ENCODE data around the gene NPS. TPM values are rescaled to one million over a fixed set of nuclear protein-coding genes. Genes with fewer than 3 reads are reported as not detected.

NPS gene
- total and polyA plus RNA-seq, 2 donors = 0.38 TPM; not detected in 1

DNA sequence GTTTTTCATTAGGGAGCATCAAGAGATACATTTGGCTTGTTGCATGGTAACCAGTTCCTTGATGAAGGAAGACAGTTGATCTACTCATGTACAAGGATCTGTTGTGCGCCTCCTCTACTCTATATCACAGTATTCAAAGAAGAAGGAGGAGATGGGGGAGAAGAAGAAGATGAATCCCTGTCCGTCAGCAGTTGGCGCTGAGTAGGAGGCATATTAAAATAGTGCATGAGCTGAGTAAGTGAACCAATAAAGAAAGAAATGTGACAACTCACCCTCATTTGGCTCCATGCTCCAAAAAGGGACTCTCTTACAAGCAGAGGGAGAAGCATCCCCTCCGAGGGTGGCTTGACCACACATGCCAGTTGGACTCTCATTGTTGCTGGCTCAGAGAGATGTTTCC is 20.1 kb downstream of the NPS start:
- WGBS = 94% methylated on average over 4 of the region's 4 CpGs
- Histone ChIP-seq H3K9me3 (ENCODE audit: control insufficient read depth in 2 of 2, insufficient read depth in 1 of 2, low read length in 1 of 2) (no peaks in the 10 kb centered on the region), H3K4me3 (ENCODE audit: low read length in 2 of 2) (no peak overlapping the region), H3K36me3 (ENCODE audit: control insufficient read depth in 2 of 2, insufficient read depth in 2 of 2, low read length in 1 of 2) (no peaks in the 10 kb centered on the region), H3K27ac (ENCODE audit: low read depth in 1 of 2, low read length in 1 of 2) (no peak overlapping the region), H3K4me1 (ENCODE audit: control insufficient read depth in 2 of 2, insufficient read depth in 2 of 2, low read length in 2 of 2) (no peaks in the 10 kb centered on the region), H3K27me3 (ENCODE audit: control insufficient read depth in 2 of 2, insufficient read depth in 1 of 2, low read length in 1 of 2) (no peaks in the 10 kb centered on the region)
- DNase-seq (ENCODE audit: low read depth in 6 of 9, low spot score in 9 of 9) = no peak

- Histone ChIP-seq H3K4me3 (ENCODE audit: low read length in 2 of 2) (no peak overlapping the region), H3K36me3 (ENCODE audit: control insufficient read depth in 2 of 2, insufficient read depth in 2 of 2, low read length in 1 of 2) (no peaks in the 10 kb centered on the region), H3K27me3 (ENCODE audit: control insufficient read depth in 2 of 2, insufficient read depth in 1 of 2, low read length in 1 of 2) (no peaks in the 10 kb centered on the region), H3K4me1 (ENCODE audit: control insufficient read depth in 2 of 2, insufficient read depth in 2 of 2, low read length in 2 of 2) (no peaks in the 10 kb centered on the region), H3K9me3 (ENCODE audit: control insufficient read depth in 2 of 2, insufficient read depth in 1 of 2, low read length in 1 of 2) (no peaks in the 10 kb centered on the region), H3K27ac (ENCODE audit: low read depth in 1 of 2, low read length in 1 of 2) (no peak overlapping the region)
- DNase-seq (ENCODE audit: low read depth in 6 of 9, low spot score in 9 of 9) = no peak
- 88% methylated on average over 3 of the region's 3 CpGs for WGBS
Observed at GRCh38 chr10:127570036-127570435, 20.9 kb downstream of the NPS start.

DNA sequence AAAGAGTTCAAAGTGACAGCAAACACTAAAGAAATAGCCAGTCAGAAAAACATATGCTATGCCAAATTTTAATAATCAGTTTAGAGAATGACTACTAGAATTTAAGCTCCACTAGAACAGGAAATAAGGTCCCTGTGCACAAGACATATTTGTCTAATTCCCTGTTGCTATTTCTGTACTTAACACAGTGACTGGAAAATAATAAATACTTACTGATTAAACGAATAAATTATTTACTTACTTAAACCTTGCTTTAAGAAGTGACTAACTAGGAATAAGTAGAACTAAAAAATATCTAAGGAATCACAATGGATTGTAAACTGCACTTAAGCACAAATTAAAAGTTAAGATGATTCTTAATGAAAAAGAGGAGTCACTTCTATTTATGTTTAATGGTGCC is 22.3 kb downstream of the NPS start:
- no peak for DNase-seq (ENCODE audit: low read depth in 6 of 9, low spot score in 9 of 9)
- Histone ChIP-seq H3K36me3 (ENCODE audit: control insufficient read depth in 2 of 2, insufficient read depth in 2 of 2, low read length in 1 of 2) (no peaks in the 10 kb centered on the region), H3K27me3 (ENCODE audit: control insufficient read depth in 2 of 2, insufficient read depth in 1 of 2, low read length in 1 of 2) (no peaks in the 10 kb centered on the region), H3K9me3 (ENCODE audit: control insufficient read depth in 2 of 2, insufficient read depth in 1 of 2, low read length in 1 of 2) (no peaks in the 10 kb centered on the region), H3K4me1 (ENCODE audit: control insufficient read depth in 2 of 2, insufficient read depth in 2 of 2, low read length in 2 of 2) (no peaks in the 10 kb centered on the region), H3K27ac (ENCODE audit: low read depth in 1 of 2, low read length in 1 of 2) (no peak overlapping the region), H3K4me3 (ENCODE audit: low read length in 2 of 2) (no peak overlapping the region)
- 89% methylated on average over 1 of the region's 1 CpG for WGBS

GRCh38 chr10:127576051-127576450 is 26.9 kb downstream of the NPS start:
- no peak overlapping the region for H3K27ac ChIP-seq (ENCODE audit: low read depth in 1 of 2, low read length in 1 of 2)
- no peaks in the 10 kb centered on the region for H3K4me1 ChIP-seq (ENCODE audit: control insufficient read depth in 2 of 2, insufficient read depth in 2 of 2, low read length in 2 of 2)
- 91% methylated on average over 3 of the region's 3 CpGs for WGBS
- no peaks in the 10 kb centered on the region for H3K9me3 ChIP-seq (ENCODE audit: control insufficient read depth in 2 of 2, insufficient read depth in 1 of 2, low read length in 1 of 2)
- H3K4me3 ChIP-seq (ENCODE audit: low read length in 2 of 2) = no peak overlapping the region
- H3K27me3 ChIP-seq (ENCODE audit: control insufficient read depth in 2 of 2, insufficient read depth in 1 of 2, low read length in 1 of 2) = no peaks in the 10 kb centered on the region
- H3K36me3 ChIP-seq (ENCODE audit: control insufficient read depth in 2 of 2, insufficient read depth in 2 of 2, low read length in 1 of 2) = no peaks in the 10 kb centered on the region
- DNase-seq (ENCODE audit: low read depth in 6 of 9, low spot score in 9 of 9) = no peak

DNA sequence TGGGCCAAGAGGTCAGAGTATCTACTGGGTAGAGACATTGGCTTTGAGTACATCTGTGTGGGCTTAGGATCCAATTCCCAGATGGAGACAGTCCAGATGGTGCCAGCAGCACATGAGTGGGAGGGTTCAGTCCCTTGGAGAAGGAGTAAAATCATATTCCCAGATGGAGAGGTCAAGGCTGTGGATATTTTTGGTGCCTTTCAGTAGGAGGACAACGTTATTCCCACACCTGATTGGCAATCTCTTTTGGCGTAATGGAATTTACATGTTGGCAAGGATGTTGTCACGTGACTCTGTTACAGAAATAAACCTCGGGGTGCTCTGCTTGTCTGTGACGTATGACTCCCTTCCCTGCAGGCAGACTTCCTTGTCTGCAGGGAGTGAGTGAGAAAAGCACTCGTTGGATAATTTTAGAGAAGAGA is 27.6 kb downstream of the NPS start:
- no peaks in the 10 kb centered on the region for H3K9me3 ChIP-seq (ENCODE audit: control insufficient read depth in 2 of 2, insufficient read depth in 1 of 2, low read length in 1 of 2)
- DNase-seq (ENCODE audit: low read depth in 6 of 9, low spot score in 9 of 9) = no peak
- no peaks in the 10 kb centered on the region for H3K27me3 ChIP-seq (ENCODE audit: control insufficient read depth in 2 of 2, insufficient read depth in 1 of 2, low read length in 1 of 2)
- WGBS = 27% methylated on average over 6 of the region's 6 CpGs
- H3K36me3 ChIP-seq (ENCODE audit: control insufficient read depth in 2 of 2, insufficient read depth in 2 of 2, low read length in 1 of 2) = no peaks in the 10 kb centered on the region
- H3K27ac ChIP-seq (ENCODE audit: low read depth in 1 of 2, low read length in 1 of 2) = no peak overlapping the region
- H3K4me3 ChIP-seq (ENCODE audit: low read length in 2 of 2) = no peak overlapping the region
- H3K4me1 ChIP-seq (ENCODE audit: control insufficient read depth in 2 of 2, insufficient read depth in 2 of 2, low read length in 2 of 2) = no peaks in the 10 kb centered on the region

GRCh38 chr10:127577376-127578258 is 28.5 kb downstream of the NPS start:
- H3K9me3 ChIP-seq (ENCODE audit: control insufficient read depth in 2 of 2, insufficient read depth in 1 of 2, low read length in 1 of 2) = no peaks in the 10 kb centered on the region
- no peaks in the 10 kb centered on the region for H3K27me3 ChIP-seq (ENCODE audit: control insufficient read depth in 2 of 2, insufficient read depth in 1 of 2, low read length in 1 of 2)
- no peak for DNase-seq (ENCODE audit: low read depth in 6 of 9, low spot score in 9 of 9)
- 77% methylated on average over 8 of the region's 8 CpGs for WGBS
- no peaks in the 10 kb centered on the region for H3K4me1 ChIP-seq (ENCODE audit: control insufficient read depth in 2 of 2, insufficient read depth in 2 of 2, low read length in 2 of 2)
- H3K4me3 ChIP-seq (ENCODE audit: low read length in 2 of 2) = no peak overlapping the region
- no peaks in the 10 kb centered on the region for H3K36me3 ChIP-seq (ENCODE audit: control insufficient read depth in 2 of 2, insufficient read depth in 2 of 2, low read length in 1 of 2)
- H3K27ac ChIP-seq (ENCODE audit: low read depth in 1 of 2, low read length in 1 of 2) = no peak overlapping the region

- no peak for DNase-seq (ENCODE audit: low read depth in 6 of 9, low spot score in 9 of 9)
- Histone ChIP-seq H3K36me3 (ENCODE audit: control insufficient read depth in 2 of 2, insufficient read depth in 2 of 2, low read length in 1 of 2) (no peaks in the 10 kb centered on the region), H3K9me3 (ENCODE audit: control insufficient read depth in 2 of 2, insufficient read depth in 1 of 2, low read length in 1 of 2) (no peaks in the 10 kb centered on the region), H3K4me3 (ENCODE audit: low read length in 2 of 2) (no peak overlapping the region), H3K4me1 (ENCODE audit: control insufficient read depth in 2 of 2, insufficient read depth in 2 of 2, low read length in 2 of 2) (no peaks in the 10 kb centered on the region), H3K27me3 (ENCODE audit: control insufficient read depth in 2 of 2, insufficient read depth in 1 of 2, low read length in 1 of 2) (no peaks in the 10 kb centered on the region), H3K27ac (ENCODE audit: low read depth in 1 of 2, low read length in 1 of 2) (no peak overlapping the region)
- WGBS = 76% methylated on average over 10 of the region's 10 CpGs
Observed at GRCh38 chr10:127578259-127578960, 29.3 kb downstream of the NPS start.

DNA sequence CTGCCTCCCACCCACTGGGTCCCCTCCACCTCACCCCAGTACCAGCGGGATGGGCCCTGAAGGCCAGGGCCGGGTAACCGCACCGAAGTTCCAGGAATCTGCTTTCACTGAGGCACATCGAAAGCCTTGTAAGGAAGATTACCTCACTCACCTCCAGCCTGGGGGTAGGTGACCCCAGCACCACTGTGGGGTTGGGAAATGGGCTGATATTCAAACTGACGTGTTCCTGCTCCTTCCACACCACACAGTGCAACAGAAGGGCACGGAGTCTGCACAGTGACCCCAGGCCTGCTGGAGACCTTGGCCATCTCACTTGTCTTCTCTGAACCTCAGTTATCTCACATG is 29.8 kb downstream of the NPS start:
- WGBS = 94% methylated on average over 7 of the region's 7 CpGs
- no peak for DNase-seq (ENCODE audit: low read depth in 6 of 9, low spot score in 9 of 9)
- H3K4me1 ChIP-seq (ENCODE audit: control insufficient read depth in 2 of 2, insufficient read depth in 2 of 2, low read length in 2 of 2) = no peaks in the 10 kb centered on the region
- no peaks in the 10 kb centered on the region for H3K27me3 ChIP-seq (ENCODE audit: control insufficient read depth in 2 of 2, insufficient read depth in 1 of 2, low read length in 1 of 2)
- H3K27ac ChIP-seq (ENCODE audit: low read depth in 1 of 2, low read length in 1 of 2) = no peak overlapping the region
- no peaks in the 10 kb centered on the region for H3K9me3 ChIP-seq (ENCODE audit: control insufficient read depth in 2 of 2, insufficient read depth in 1 of 2, low read length in 1 of 2)
- no peaks in the 10 kb centered on the region for H3K36me3 ChIP-seq (ENCODE audit: control insufficient read depth in 2 of 2, insufficient read depth in 2 of 2, low read length in 1 of 2)
- H3K4me3 ChIP-seq (ENCODE audit: low read length in 2 of 2) = no peak overlapping the region

DNA sequence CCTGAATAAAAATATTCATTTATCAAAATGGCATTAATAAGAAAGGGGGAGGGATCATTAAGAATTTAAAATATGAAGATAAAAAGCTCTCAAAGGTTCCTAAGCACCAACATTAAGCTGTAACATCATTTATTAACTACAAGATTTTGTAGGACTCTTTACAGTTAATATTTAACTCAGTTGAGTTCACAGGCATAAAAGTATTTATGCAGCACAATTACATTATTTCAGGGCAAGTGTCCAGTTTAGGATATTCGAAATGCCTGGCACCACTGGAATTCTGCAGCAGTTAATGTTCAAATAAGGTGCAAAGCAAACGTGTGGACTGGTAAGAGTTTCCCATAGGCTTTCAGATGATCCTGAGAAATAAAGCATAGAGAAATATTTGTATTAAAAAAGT is 30.5 kb downstream of the NPS start:
- WGBS = 79% methylated on average over 2 of the region's 2 CpGs
- Histone ChIP-seq H3K4me3 (ENCODE audit: low read length in 2 of 2) (no peak overlapping the region), H3K27me3 (ENCODE audit: control insufficient read depth in 2 of 2, insufficient read depth in 1 of 2, low read length in 1 of 2) (no peaks in the 10 kb centered on the region), H3K27ac (ENCODE audit: low read depth in 1 of 2, low read length in 1 of 2) (no peak overlapping the region), H3K36me3 (ENCODE audit: control insufficient read depth in 2 of 2, insufficient read depth in 2 of 2, low read length in 1 of 2) (no peaks in the 10 kb centered on the region), H3K4me1 (ENCODE audit: control insufficient read depth in 2 of 2, insufficient read depth in 2 of 2, low read length in 2 of 2) (no peaks in the 10 kb centered on the region), H3K9me3 (ENCODE audit: control insufficient read depth in 2 of 2, insufficient read depth in 1 of 2, low read length in 1 of 2) (no peaks in the 10 kb centered on the region)
- DNase-seq (ENCODE audit: low read depth in 6 of 9, low spot score in 9 of 9) = no peak
